Motor neuron (in vitro differentiated cells): ENCODE results near the gene DPF3. TPM values are rescaled to one million over a fixed set of nuclear protein-coding genes. Genes with fewer than 3 reads are reported as not detected.

Experiments used
- ATAC-seq, 8 experiments: fragments of 200-7000 bp; cut with Tn5 transposase; replicated peaks in 6 of 8; 2 replicates each; pipeline ENCODE4 v1.8.0; 2021; ENCODE audit warnings: mild to moderate bottlenecking in 8 of 8, moderate library complexity in 8 of 8
- H3K27ac ChIP-seq, 2 donors: fragments of 250-450 bp; sonication (Bioruptor Pico); 2 replicates each; pipeline ENCODE4 v1.9.0; 2021; ENCODE audit warnings: antibody characterized with exemption in 2 of 2, mild to moderate bottlenecking in 2 of 2, moderate library complexity in 1 of 2
- H3K4me1 ChIP-seq, 2 donors: fragments of 250-450 bp; sonication (Bioruptor Pico); replicated peaks in 1 of 2; 2 replicates each; pipeline ENCODE4 v1.6.1; 2021; ENCODE audit warnings: antibody characterized with exemption in 2 of 2, mild to moderate bottlenecking in 2 of 2, moderate library complexity in 1 of 2
- H3K4me3 ChIP-seq, 5 donors: fragments of 250-450 bp; sonication (Bioruptor Pico); 2 replicates each; pipeline ENCODE4 v1.9.0; 2021; ENCODE audit warnings: antibody characterized with exemption in 5 of 5, mild to moderate bottlenecking in 5 of 5, moderate library complexity in 4 of 5
- WGBS, 10 experiments: fragments of 450-650 bp; shearing (Covaris generic); methylation state at CpG; one replicate each; pipeline ENCODE4 v1.0.0; 2022; 5-methylcytosine and 5-hydroxymethylcytosine counted together
- in situ Hi-C, 9 experiments: fragments of 400-800 bp; cut with MboI; loops; one replicate each; pipeline ENCODE4 v1.15.0; 2021; ENCODE audit warnings: low sequenced_read_pairs in 9 of 9, low pct_unique_long_range_greater_than_20kb in 2 of 9; ENCODE audit not compliant: unreplicated experiment in 9 of 9
- total RNA-seq, 8 experiments: library from RNA; unstranded; fragments of 300-600 nt; gene quantifications; 2 replicates each; pipeline versions ENCODE4 v1.2.3 to v1.2.4, GENCODE V29; 2022

Gene DPF3
- total RNA-seq, 8 experiments from 2014 or later, result 5.0 to 10.8 (median 8.6) TPM

GRCh38 chr14:72616811-72617210 is 277.1 kb downstream of the DPF3 start:
- in situ Hi-C loops, result no loop called here
- no peak for ATAC-seq
- Histone ChIP-seq H3K4me3 (no peak overlapping the region), H3K4me1 (peaks cover 9 to 15% of the 10 kb centered on the region in 2 donors), H3K27ac (no peak overlapping the region)
- WGBS, 10 experiments, result 82 to 100% (median 87%) methylated on average over 1 to 6 of the region's 7 CpGs; no CpG with 5 or more reads in 4 of the 10 experiments

- Histone ChIP-seq H3K4me3 (no peak overlapping the region), H3K27ac (no peak overlapping the region), H3K4me1 (peaks cover 9 to 17% of the 10 kb centered on the region in 2 donors)
- in situ Hi-C loops, result no loop called here
- 0 to 97% (median 74%) methylated on average over 1 to 4 of the region's 4 CpGs; no CpG with 5 or more reads in 3 of the 10 experiments for WGBS, 10 experiments
- ATAC-seq, result no peak
Measured at GRCh38 chr14:72616294-72616693, 277.6 kb downstream of the DPF3 start.

DNA sequence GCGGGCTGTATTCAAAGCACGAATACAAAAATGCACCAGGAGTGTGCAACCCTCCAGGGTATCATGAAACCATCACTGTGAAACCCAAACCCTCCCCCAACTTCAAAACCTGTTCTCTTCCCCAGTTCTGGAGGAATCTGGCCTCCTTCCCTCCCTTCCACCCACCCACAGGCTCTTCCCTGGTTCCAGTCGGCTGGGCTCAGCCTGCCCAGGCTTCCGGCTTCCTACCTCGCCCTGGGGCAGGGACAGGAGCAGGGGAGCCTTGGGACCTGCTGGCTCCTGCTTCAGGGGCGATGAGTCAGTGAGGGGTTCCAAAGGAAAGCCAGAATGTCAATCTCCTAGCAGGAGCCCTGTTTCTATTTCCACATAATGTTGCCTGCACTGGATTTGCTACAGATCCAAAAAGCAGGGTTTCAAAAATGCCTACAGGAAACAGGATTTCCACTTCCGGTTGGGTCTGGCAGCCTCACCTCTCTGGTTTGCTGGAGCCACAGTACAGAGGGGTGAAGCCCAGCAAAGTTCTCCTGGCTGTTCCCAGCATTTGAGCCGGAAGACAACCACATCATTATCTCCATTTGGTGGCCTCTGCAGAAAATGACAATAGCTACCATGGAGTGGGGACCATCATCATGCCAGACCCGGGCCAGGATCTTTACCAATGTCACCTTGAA is 278.3 kb downstream of the DPF3 start:
- Histone ChIP-seq H3K4me1 (peaks cover 9 to 17% of the 10 kb centered on the region in 2 donors), H3K4me3 (no peak overlapping the region), H3K27ac (no peak overlapping the region)
- in situ Hi-C loops, result no loop called here
- 25 to 100% (median 69%) methylated on average over 1 to 5 of the region's 9 CpGs; no CpG with 5 or more reads in 2 of the 10 experiments for WGBS, 10 experiments
- peak in 2 of 8 experiments; percentile 33 to 50 for ATAC-seq

GRCh38 chr14:72614891-72615415 is 278.9 kb downstream of the DPF3 start:
- H3K4me3 ChIP-seq, result no peak overlapping the region
- peaks cover 9 to 17% of the 10 kb centered on the region in 2 donors for H3K4me1 ChIP-seq
- H3K27ac ChIP-seq, result no peak overlapping the region
- in situ Hi-C loops, result no loop called here
- 0 to 90% (median 72%) methylated on average over 1 to 6 of the region's 11 CpGs; no CpG with 5 or more reads in 5 of the 10 experiments for WGBS, 10 experiments
- no peak for ATAC-seq

GRCh38 chr14:72614365-72614764 is 279.5 kb downstream of the DPF3 start:
- in situ Hi-C loops, result no loop called here
- ATAC-seq, result no peak
- no peak overlapping the region for H3K4me3 ChIP-seq
- H3K4me1 ChIP-seq, result peaks cover 9 to 17% of the 10 kb centered on the region in 2 donors
- no peak overlapping the region for H3K27ac ChIP-seq
- 67 to 80% methylated on average over 1 to 3 of the region's 3 CpGs; no CpG with 5 or more reads in 8 of the 10 experiments for WGBS, 10 experiments

DNA sequence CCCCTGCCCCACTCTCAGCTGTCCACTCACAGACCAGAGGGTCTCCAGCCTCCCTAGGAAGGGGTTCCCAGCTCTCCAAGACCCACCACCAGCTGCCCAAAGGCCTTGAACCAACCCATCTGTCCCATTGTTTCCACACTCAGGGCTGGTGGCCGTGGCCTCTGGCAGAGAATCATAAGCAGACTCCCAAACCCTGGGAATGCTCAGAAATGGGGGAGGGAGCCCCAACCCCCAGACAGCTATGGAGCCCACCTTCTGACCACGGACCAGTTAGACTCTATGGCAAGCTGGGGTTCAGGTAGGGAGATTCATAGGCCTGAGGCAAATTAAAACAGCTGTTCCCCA is 280.0 kb downstream of the DPF3 start:
- peaks cover 9 to 17% of the 10 kb centered on the region in 2 donors for H3K4me1 ChIP-seq
- no peak overlapping the region for H3K27ac ChIP-seq
- no peak overlapping the region for H3K4me3 ChIP-seq
- in situ Hi-C loops, result no loop called here
- WGBS, 10 experiments, result 40 to 80% methylated on average over 1 of the region's 2 CpGs; no CpG with 5 or more reads in 8 of the 10 experiments
- no peak for ATAC-seq

GRCh38 chr14:72613231-72613974 is 280.5 kb downstream of the DPF3 start:
- in situ Hi-C loops, result no loop called here
- 54 to 100% (median 100%) methylated on average over 1 to 3 of the region's 13 CpGs; no CpG with 5 or more reads in 7 of the 10 experiments for WGBS, 10 experiments
- no peak overlapping the region for H3K27ac ChIP-seq
- peaks cover 9 to 17% of the 10 kb centered on the region in 2 donors for H3K4me1 ChIP-seq
- ATAC-seq, result peak in 1 of 8 experiments; percentile 24
- no peak overlapping the region for H3K4me3 ChIP-seq

DNA sequence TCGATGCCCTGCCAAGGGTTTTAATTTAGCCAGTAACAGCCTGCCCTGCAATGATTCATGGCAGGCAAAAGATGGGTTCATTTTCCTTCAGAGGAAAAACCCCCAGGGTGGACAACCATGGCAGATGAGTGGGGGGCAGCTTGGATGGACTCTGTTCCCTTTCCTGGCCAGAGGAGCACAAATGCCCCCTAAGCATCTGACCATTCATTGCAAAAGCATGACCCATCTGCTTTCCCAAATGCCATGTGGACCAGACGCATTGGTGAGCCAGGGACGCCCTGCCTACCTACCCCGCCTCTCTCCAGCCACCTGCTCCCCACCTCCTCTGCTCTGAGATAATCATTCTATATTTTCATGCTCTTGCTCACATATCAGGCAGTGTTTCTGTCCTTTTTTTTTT is 281.9 kb downstream of the DPF3 start:
- Histone ChIP-seq H3K4me3 (no peak overlapping the region), H3K27ac (no peak overlapping the region), H3K4me1 (peaks cover 3 to 22% of the 10 kb centered on the region in 2 donors)
- ATAC-seq, result no peak
- in situ Hi-C loops, result no loop called here
- 91 to 100% (median 93%) methylated on average over 1 to 4 of the region's 4 CpGs; no CpG with 5 or more reads in 5 of the 10 experiments for WGBS, 10 experiments

- ATAC-seq, result peak in 5 of 8 experiments; percentile 46 to 70 (median 61)
- WGBS, 10 experiments, result 60 to 100% (median 83%) methylated on average over 1 to 3 of the region's 4 CpGs; no CpG with 5 or more reads in 2 of the 10 experiments
- H3K27ac ChIP-seq, result no peak overlapping the region
- in situ Hi-C loops, result no loop called here
- H3K4me3 ChIP-seq, result no peak overlapping the region
- peaks cover 3 to 22% of the 10 kb centered on the region in 2 donors for H3K4me1 ChIP-seq
Measured at GRCh38 chr14:72611506-72611905, 282.4 kb downstream of the DPF3 start.

GRCh38 chr14:72610831-72611200 is 283.1 kb downstream of the DPF3 start:
- H3K27ac ChIP-seq, result no peak overlapping the region
- H3K4me1 ChIP-seq, result peaks cover 3 to 22% of the 10 kb centered on the region in 2 donors
- 49 to 80% (median 60%) methylated on average over 1 to 2 of the region's 2 CpGs; no CpG with 5 or more reads in 7 of the 10 experiments for WGBS, 10 experiments
- no peak for ATAC-seq
- in situ Hi-C loops, result no loop called here
- no peak overlapping the region for H3K4me3 ChIP-seq

- in situ Hi-C loops, result no loop called here
- 49 to 96% (median 78%) methylated on average over 2 to 6 of the region's 12 CpGs; no CpG with 5 or more reads in 2 of the 10 experiments for WGBS, 10 experiments
- Histone ChIP-seq H3K27ac (no peak overlapping the region), H3K4me3 (no peak overlapping the region), H3K4me1 (peaks cover 3 to 22% of the 10 kb centered on the region in 2 donors)
- no peak for ATAC-seq
Measured at GRCh38 chr14:72610096-72610830, 283.6 kb downstream of the DPF3 start.

- Histone ChIP-seq H3K4me3 (no peak overlapping the region), H3K4me1 (peaks cover 3 to 22% of the 10 kb centered on the region in 2 donors), H3K27ac (no peak overlapping the region)
- WGBS, 10 experiments, result 67 to 86% (median 82%) methylated on average over 1 to 4 of the region's 12 CpGs; no CpG with 5 or more reads in 6 of the 10 experiments
- no peak for ATAC-seq
- in situ Hi-C loops, result no loop called here
Measured at GRCh38 chr14:72609205-72609916, 284.5 kb downstream of the DPF3 start.
